Right hindlimb (tissue), 1 donor: ENCODE measurements around the gene LRRC10B.

Experiments used
- DNase-seq: peaks from one replicate; pipeline ENCODE4 v3.0.0-alpha.2; 2018

Gene LRRC10B

DNA sequence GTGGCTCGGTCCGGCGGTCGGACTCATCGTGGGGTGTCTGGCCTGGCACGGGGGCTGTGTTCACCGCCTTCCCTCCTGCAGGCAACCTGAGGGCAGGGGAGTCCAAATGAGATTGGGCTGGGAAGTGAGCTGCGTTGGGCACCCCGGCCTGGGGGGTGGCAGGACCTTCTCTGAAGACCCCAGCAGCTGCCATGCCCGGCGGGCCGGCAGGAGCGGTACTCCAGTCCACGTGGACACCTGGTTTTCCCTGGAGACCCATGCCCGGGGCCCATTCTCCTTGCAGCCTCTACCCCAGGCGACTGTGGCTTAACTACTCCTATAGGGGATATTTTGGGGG, 24.5 kb downstream of the LRRC10B start:
- no peak for DNase-seq

DNA sequence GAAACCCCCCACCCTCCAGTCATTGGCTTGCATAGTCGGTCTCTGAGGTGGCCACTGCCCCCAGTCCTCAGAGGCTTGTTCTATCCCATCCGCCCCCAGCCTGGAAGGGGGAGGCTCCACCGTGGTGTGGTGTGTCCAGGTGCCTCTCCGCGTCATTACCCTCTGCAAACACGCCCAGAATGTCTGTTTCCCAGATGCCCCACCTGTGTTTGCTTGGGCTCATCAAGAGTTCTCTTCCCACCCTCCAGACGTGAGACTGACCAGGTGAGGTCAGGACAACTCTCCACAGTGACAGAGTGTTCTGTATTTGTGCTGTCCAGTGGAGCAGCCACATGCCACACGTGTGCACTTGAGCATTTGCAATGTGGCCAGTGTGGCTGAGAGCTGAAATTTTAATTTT, 24.9 kb downstream of the LRRC10B start:
- no peak for DNase-seq

DNA sequence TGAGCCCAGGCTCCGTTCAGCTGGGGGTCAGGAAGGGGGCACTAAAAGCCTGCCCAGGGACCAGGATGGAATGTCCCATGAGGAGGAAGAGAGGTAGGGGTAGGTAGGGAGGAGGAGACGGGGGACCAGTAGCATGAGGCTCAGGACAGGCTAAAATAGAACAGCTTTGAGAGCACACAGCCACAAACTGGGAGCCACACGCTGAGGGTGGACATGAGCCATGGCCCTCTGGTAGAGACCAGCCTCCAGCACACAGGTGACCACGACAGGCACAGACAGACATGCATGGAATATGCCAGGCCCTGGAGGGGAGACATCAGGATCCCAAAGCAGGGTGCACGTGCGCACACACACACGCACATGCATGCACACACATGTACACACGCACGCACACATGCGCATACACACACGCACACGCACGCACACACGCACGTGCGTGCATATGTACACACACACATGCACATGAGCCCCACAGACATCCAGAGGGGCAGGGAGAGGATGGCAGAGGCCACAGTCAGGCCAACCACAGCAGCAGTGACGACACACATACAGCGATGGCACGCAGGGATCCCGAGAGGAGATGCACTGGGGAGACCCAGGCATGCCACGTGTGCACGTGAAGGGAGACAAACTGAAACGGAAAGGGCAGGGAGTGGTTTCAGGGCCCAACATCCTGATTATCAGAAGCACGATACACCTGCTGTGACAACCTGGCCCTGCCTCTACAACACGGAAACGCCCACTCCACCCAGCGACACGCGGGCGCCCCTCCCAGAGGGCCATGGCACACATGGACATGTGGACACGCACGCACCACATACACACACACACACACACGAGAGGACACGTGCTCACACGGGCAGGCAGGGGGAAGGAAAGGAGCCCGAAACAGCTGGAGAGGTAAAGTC, 25.7 kb downstream of the LRRC10B start:
- DNase-seq = no peak

DNA sequence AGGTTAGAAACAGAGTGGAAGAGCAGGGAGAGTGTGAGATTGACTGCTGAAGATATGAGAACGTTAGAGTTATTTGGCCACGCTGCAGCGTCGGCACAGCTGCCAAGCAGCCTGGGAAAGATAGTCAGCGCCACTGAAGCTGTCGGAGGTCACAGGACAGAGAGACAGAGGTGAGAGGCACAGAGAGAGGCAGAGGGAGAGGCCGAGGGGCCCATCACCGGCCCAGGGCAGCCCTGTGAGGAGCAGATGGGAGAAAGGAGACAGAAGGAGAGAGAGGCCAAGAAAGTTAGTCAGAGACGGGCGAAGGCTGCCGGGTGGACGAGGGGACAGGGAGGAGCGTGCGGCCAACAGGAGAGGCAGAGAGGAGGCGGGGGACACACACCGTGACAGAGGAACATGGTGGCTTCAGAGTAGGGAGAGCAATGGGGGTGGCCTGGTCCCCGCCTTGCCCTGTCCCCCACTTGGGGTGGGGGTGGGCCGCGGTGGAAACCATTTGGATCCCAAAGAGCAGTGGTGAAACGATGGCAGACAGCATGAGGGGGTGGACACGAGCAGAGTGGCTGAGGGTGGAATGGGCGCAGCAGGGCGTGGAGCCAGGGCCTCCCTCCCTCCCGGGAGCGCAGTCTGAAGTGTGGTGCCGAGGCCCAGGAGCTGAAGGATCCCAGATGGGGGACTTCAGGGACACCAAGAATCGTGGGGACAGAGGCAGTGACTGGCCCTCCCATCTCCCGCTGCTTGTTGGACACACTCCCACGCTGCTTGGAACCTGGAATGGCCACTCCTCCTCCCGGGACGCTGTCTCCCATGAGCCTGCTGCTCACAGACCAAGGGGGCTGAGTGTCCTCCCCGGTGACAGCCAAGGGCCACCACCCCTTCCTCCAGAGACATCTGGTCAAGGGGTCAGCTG, 26.6 kb downstream of the LRRC10B start:
- DNase-seq = no peak

- no peak for DNase-seq
These were observed 27.6 kb downstream of the LRRC10B start for GRCh38 chr11:61535998-61536675.

DNA sequence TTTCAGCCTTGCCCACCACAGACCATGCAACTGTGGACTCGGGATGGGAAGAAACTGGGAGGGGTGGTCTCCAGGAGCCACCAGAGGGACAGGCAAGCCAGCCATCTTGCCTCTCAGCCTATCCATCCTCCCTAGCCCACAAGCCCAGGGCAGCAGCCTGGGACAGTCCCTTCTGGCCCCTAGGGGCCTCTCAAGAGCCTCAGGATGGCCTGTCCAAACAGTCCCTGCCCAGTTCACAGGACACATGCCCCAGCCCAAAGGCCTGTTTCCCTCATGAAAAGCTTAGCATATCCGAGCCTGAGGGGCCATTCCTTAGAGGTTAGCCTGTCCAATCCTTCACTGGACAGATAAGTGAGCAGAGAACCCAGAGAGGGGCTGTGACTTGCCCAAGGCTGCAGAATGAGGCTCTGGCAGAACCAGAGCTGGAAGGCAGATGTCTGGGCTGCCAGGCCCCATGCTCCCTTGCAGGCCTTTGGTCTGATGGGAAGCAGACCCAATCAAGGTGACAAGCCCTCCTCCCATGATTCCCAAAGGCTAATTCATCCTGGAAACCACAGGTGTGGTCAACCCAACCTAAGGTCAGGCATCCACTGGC, 28.2 kb downstream of the LRRC10B start:
- DNase-seq = no peak

DNA sequence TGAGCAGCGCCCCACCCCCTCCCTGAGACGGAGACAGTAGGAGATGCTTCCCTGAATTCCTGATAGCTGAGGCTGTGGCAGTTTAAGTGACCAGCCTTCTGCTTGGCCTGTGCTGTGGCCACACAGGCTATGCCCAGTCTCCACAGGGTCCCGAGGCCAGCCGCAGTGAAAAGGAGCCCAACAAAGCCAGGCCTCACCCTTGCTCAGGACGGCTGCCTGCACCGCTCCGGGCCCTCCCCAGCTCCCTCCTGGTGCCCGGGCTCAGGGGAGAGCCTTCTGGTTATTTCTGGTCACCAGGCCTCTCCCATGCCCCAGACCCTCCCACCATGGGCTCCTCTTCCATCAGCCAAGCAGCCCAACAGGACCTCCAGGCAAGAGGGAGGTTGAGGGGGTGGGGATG, 28.8 kb downstream of the LRRC10B start:
- no peak for DNase-seq

GRCh38 chr11:61538636-61538961, 30.1 kb downstream of the LRRC10B start:
- DNase-seq = no peak

DNA sequence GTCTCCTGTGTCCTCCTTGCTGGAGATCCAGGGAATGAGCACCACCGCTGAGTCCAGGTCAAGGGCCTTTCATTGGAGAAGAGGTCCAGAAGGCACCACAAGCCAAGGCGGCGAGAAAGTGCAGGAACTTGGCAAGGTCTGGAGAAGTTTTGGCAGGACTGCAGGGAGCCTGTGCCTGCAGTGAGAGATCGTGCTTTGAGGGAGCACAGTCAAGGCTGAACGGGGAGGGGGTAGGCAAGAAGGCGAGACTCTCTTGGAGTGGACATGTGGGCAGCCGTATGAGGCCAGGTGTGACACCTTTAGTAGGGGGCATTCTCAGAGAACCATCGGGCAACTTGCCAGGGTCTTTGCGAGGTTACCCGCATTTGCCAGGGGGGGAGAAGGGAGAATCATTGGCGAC, 30.5 kb downstream of the LRRC10B start:
- no peak for DNase-seq

- DNase-seq = no peak
These were observed 31.3 kb downstream of the LRRC10B start for GRCh38 chr11:61539831-61540357.

GRCh38 chr11:61540528-61540927, 32.0 kb downstream of the LRRC10B start:
- no peak for DNase-seq

DNA sequence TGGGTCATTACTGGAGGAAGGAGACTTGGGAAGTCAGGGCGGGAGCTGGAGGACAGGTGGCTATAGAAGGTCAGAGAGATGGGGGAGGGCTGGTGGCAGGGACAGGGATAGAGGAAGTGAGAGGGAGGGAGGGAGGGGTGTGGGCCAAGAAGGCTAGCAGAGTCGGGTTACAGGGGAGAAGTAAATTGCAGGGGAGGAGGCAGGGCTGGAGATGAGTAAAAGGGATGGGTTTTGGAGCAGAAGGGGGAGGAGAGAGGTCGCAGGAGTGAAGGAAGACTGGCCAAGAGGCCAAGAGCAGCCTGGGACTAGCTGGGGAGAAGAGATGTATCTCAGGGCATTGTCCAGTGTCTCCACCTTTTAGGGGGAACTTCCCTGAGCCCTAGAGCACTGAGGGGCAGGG, 33.0 kb downstream of the LRRC10B start:
- peak; percentile 74 for DNase-seq

DNA sequence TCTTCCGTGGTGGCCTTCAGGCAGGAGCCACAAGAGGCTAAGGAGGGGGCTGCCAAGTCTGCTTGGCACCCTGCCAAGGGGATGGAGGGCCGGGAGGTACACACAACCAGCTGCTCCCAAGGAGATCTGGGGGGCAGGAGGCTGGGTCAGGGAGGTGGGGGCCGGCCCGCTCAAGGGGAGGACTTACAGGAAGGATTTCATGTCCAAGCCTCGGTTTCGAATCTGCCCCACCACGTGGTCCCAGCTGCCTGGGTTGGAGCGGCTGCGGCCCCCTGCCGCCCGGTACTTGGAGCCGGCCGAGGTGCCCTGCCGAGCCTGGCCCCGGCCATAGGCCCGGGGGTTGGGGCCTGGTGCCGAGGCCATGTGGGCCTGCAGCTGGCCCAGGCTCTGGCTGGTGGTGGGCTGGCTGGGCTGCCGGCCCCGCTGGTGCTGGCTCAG, 33.5 kb downstream of the LRRC10B start:
- DNase-seq = peak; percentile 72

GRCh38 chr11:61542705-61543104, 34.2 kb downstream of the LRRC10B start:
- peak; percentile 48 for DNase-seq

DNA sequence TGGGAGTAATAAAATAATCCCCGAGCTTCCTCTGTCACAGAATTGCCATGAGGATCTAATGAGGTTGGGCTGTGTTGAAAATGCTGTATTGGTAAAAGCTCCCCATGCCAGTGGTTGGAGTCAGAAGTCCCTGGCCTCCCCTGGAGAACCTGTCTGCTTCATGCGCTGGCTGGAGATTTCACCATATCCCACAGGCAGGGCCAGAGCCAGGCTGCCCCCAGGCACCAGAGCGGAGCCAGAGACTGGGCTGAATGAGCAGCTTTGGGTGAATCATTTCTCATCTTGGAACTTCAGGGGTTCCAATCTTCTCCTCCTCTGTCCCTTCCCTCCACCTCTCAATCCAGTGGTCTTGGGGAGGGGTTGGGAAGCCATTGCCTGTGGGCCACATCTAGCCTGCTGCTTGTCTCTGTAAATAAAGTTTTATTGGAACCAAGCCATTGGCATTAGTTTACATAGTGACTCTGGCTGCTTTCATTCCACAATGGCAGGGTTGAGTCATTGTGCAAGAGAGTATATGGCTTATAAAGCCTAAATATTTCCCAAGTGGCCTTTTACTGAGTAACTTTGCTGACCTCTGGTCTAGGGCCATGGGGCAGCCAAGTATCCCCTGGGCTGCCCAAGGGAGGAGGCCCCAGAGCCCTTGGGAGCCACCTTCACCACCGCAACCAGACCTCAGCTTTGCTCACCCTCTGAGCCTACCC, 35.2 kb downstream of the LRRC10B start:
- no peak for DNase-seq

GRCh38 chr11:61544466-61544865, 35.9 kb downstream of the LRRC10B start:
- no peak for DNase-seq

GRCh38 chr11:61545341-61545740, 36.8 kb downstream of the LRRC10B start:
- DNase-seq = no peak

DNA sequence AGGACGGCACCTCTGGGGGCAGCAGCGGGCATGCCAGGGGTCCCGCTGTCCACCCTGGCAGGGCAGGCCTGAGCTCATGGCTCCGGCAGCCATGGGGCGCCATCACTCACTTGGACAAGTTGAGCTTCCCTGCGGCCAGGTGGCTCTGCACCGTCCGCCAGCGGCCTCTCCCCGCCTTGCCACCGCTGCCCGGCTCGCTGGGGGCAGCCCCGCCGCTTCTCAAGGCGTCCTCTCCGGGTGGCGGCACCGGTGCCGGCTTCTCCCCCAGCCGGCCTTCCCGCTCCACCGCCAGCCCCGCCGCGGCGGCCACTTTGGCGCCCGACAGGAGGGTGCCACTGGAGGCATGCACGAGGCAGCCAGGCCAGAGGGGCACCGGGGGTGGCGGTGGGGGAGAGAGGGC, 37.4 kb downstream of the LRRC10B start:
- DNase-seq = no peak

- DNase-seq = no peak
These were observed 38.1 kb downstream of the LRRC10B start for GRCh38 chr11:61546663-61547062.

- no peak for DNase-seq
These were observed 38.7 kb downstream of the LRRC10B start for GRCh38 chr11:61547246-61547645.

DNA sequence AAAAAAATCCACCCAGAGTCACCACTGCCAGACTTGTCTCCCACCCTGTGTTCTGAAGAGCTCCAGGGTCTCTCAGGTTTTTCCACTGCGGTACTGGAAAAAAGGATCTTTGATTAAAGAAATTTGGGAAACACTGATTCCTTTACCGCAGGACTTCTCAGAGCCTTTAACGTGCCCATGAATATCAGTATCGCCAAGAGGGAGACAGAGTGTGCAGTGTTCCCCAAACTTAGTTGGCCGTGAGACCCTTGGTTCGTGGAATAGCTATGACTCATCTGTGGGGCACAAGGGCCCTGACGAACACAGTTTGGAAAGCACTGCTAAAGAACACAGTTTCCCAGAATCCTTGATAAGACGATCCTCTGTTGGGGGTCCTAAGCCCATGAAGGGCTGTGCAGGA, 40.6 kb downstream of the LRRC10B start:
- DNase-seq = no peak
